Erythroblast (primary cell): ENCODE data around the gene PCDHGC3.

Experiments used
- DNase-seq, 2 experiments: peaks; one replicate each; lab custom pipeline; 2025; lab: John Stamatoyannopoulos, UW
- GATA1 ChIP-seq: IDR thresholded peaks from 2 replicates; pipeline ENCODE4 v1.6.1; 2011; ENCODE audit warnings: low read depth, mild to moderate bottlenecking, control low read depth, low read length, moderate library complexity
- POLR2A ChIP-seq: IDR thresholded peaks from 2 replicates; pipeline ENCODE4 v1.6.1; 2011; ENCODE audit warnings: mild to moderate bottlenecking, low read length

The PCDHGC3 gene

GRCh38 chr5:141477044-141477575, 1.3 kb downstream of the PCDHGC3 start:
- TF ChIP-seq POLR2A = no peak
- no peak for TF ChIP-seq GATA1

GRCh38 chr5:141477815-141478214, 2.0 kb downstream of the PCDHGC3 start:
- TF ChIP-seq POLR2A (no peak), GATA1 (no peak)
- DNase-seq = no peak

More at GRCh38 chr5:141477044-141477575, 1.3 kb downstream of the PCDHGC3 start:
- DNase-seq = no peak

- DNase-seq = no peak
Measured at GRCh38 chr5:141478321-141478945, 2.7 kb downstream of the PCDHGC3 start.

GRCh38 chr5:141479776-141480175, 4.0 kb downstream of the PCDHGC3 start:
- TF ChIP-seq GATA1 = no peak
- no peak for TF ChIP-seq POLR2A
- no peak for DNase-seq

More at GRCh38 chr5:141478321-141478945, 2.7 kb downstream of the PCDHGC3 start:
- no peak for TF ChIP-seq GATA1
- TF ChIP-seq POLR2A = no peak

- DNase-seq = no peak
- no peak for TF ChIP-seq POLR2A
- no peak for TF ChIP-seq GATA1
Measured at GRCh38 chr5:141483902-141484301, 8.1 kb downstream of the PCDHGC3 start.

- no peak for DNase-seq
- no peak for TF ChIP-seq GATA1
- no peak for TF ChIP-seq POLR2A
Measured at GRCh38 chr5:141484310-141484640, 8.5 kb downstream of the PCDHGC3 start.

- DNase-seq = no peak
- TF ChIP-seq POLR2A = no peak
- TF ChIP-seq GATA1 = no peak
Measured at GRCh38 chr5:141484641-141485311, 9.0 kb downstream of the PCDHGC3 start, which contains the start of gene PCDHGC4. TSS of gene PCDHGC4 (plus strand) at chr5:141485030. CDS start at chr5:141485174, 144 bp downstream.

- no peak for DNase-seq
- TF ChIP-seq POLR2A (no peak), GATA1 (no peak)
Measured at GRCh38 chr5:141485321-141486055, 9.7 kb downstream of the PCDHGC3 start.

- TF ChIP-seq POLR2A (no peak), GATA1 (no peak)
- DNase-seq = no peak
Measured at GRCh38 chr5:141486091-141486490, 10.3 kb downstream of the PCDHGC3 start.

- TF ChIP-seq GATA1 = no peak
- TF ChIP-seq POLR2A = no peak
Measured at GRCh38 chr5:141487131-141487530, 11.4 kb downstream of the PCDHGC3 start.

GRCh38 chr5:141488591-141489561, 13.1 kb downstream of the PCDHGC3 start, which contains the start of gene PCDHGC5:
TSS of gene PCDHGC5 (plus strand) at chr5:141489081. CDS start at chr5:141489241, 160 bp downstream.
- TF ChIP-seq POLR2A = no peak
- TF ChIP-seq GATA1 = no peak

More at GRCh38 chr5:141487131-141487530, 11.4 kb downstream of the PCDHGC3 start:
- DNase-seq = no peak

GRCh38 chr5:141489841-141490240, 14.1 kb downstream of the PCDHGC3 start:
- DNase-seq = no peak
- no peak for TF ChIP-seq GATA1
- no peak for TF ChIP-seq POLR2A

More at GRCh38 chr5:141488591-141489561, 13.1 kb downstream of the PCDHGC3 start, which contains the start of gene PCDHGC5:
- DNase-seq = no peak
